Measurements from ENCODE around the gene ITGA2B.

ITGA2B gene

DNA sequence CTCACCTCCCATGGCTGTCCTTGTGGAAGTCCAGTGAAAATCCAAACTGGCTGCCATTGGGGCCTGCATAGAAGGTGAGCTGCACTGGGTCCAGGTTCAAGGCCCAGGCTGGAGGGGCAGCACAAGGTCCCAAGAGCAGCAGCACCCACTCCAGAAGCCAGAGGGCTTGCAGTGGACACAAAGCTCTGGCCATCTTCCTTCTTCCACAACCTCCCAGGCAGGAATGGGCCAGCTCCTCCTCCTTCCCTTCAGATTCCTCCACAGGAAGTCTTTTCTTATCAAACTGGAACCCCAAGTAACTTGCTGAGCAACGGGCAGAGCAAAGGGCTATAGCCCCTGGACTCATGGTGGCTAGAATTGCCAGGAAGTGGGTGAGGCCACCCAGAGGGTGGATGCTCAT, at the start of gene ITGA2B:
ITGA2B (minus strand) TSS at position 369 of the 400 bp plus-strand sequence; CDS start at position 193, 176 bp downstream.
- no peak for DNase-seq (ENCODE audit: low spot score)
- FAIRE-seq, result no peak

DNA sequence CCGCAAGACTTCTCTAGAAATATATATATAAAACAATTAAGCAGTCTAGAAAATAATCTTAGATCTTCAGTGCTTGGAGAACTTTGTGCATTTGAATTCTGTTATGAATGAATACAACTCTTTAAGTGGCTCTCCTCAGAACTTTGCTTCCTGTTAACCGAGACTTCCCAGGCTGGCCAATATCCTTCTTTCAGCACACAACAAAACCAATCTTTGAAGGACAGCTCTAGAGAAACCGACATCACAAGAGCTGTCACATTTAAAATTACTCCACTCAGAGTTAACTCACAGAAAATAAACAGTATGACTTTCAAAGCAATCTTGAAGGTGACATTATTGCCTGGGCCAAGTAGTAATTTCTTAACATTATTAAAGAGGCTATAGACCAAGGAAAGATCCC, 49.7 kb upstream of the ITGA2B start:
- FAIRE-seq (no peak), DNase-seq (ENCODE audit: low spot score) (no peak)

DNA sequence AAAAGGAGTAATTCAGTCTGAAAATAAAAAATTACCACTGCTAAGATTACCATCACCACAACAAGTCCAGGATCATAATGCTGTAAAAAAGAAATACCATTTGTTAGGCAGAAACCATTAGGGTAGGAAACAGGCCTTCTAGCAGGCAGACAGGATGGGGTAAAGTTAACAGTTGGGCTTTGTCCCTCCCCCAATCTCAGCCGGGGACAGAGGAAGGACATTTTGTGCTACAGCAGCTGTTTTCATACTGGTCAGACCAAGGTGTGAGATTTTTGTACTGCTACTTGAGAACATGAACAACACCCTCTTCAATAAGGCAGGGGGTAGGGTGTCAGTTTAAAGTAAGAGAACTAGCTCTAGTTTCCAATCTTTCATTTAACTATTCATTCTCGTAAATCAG, 49.2 kb upstream of the ITGA2B start:
- no peak for DNase-seq (ENCODE audit: low spot score)
- no peak for FAIRE-seq

DNA sequence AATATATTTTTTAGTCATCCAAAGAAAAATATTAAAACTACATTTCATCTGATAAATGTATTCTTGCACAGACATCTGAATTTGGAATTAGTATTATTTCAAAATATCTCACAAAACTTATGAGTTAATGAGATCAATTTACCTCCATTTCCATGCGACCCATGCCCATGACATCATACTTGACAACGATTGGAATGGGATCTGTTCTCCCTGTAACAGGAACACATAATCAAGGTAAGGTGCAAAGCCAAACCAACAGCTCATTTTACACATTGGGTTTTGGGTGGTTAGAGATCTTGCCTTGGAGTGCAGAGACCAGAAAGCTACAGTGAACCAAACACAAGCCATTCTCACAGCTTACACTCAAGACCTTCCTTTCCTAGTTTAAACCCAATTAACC, 46.9 kb upstream of the ITGA2B start:
- FAIRE-seq (no peak), DNase-seq (ENCODE audit: low spot score) (no peak)

DNA sequence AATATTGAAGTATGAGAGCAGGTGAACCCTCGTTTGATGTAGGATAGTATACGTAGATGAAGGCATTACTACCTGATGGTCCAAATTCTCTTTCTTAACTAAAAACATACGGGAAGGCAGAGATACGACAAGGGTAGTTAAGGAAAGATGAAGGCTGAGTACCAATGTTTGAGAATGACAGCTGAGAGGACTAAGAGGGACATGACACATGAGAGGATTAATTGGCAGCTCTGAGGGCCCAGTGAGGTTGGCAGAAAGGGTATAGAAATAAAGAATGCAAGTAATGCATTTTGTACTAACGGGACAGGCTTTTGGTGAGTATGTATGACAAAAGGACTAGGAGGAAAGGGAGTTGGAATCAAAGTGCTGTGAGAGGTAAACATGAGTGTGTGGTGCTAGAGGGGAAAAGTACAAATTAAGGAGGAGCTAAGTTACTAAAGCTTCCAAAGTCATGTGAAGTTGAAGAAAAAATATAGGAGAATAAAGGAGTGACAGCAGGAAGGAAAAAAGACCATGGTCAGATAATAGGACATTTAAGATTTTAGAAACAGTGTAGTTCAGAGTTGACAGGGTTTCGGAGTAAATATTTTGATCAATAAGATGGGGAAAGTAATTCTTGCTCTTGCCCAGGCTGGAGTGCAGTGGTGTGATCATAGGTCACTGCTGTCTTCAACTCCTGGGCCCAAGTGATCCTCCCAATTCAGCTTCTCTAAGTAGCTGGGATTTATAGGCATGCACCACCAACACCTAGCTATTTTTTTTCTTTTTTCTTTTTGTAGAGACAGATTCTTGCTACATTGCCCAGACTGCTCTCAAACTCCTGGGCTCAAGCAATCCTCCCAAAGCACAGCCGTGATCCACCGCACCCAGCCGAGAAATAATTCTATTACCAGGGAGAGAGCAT, 43.1 kb upstream of the ITGA2B start:
- FAIRE-seq, result no peak

DNA sequence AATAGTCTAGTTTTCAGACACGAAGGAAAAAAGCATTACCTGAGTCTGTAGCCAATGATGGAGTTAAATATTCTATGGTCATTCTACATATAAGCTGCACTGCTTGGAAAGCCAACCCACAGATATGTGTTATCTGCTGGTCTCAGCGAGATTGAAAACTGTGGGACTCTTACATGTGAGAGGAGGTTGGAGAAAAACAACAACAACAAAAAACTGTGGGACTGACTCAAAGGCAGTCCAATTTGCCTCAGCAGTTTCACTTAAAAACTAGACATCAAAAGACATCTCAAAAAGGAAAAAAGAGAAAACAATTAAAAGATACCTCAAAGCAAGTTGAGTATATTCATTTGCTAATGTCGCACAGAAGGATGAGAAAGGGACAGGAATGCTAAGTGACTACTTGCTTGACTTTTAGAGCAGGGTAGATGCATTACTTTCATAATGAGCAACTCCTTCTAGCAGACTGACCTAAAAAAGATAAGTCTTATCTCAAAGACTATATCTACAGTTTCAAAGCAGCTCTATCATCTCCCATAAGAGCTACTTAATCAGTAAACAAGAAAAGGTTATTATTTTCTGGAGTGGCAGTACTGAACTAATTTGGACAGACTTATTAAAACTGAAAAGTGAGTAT, 35.5 kb upstream of the ITGA2B start:
- no peak for FAIRE-seq
- no peak for DNase-seq (ENCODE audit: low spot score)

More for the DNA sequence above, 43.1 kb upstream of the ITGA2B start:
- no peak for DNase-seq (ENCODE audit: low spot score)

DNA sequence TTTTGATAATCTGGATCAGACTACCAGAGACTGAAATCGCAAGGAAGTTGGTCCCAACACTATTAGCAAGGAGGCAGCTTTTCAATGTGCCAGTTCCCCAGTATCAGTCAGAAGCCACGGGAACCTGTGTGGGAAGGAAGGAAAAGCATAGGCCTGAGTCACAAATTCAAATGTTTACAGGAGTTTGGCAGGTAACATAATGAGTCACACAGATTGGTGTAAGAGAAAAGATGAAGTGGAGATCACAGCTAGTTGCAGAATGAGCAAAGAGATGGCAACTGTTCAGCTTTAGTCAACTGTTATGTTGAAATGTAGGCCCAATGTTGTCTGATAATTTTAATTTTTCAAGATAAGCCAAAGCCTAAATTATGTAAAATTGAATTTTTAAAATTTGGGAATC, 28.1 kb upstream of the ITGA2B start:
- peak; percentile 47 for DNase-seq (ENCODE audit: low spot score)
- FAIRE-seq, result peak; percentile 55

DNA sequence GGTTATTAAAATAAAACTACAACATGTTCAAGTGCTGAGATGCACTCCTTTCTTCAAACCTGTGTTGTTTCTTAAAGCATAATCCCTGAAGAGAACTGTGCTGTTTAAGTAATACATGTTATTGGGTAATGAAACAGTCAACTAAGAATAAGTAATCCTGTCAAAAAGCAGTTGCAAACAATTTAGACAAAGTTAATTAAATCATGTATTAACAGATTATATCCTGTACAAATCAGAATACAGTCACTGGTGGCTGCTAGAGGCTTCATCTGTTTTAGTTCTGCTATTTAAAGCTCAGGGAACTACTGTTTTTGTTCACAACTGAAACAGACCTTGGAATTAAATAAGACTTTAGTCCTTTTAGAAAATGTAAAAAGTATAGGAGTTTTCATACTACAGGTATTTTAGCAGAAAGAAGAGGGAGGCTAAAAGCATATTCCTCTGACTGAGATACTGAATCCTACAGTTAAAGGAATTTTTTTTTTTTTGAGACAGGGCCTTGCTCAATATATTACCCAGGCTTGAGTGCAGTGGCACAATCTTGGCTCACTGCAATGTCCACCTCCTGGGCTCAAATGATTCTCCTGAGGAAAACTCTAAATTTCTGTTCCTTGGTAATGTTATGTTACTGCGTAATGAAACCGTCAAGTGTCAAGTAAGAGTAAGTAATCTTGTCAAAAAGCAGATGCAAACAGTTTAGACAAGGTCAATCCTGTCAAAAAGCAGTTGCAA, 27.3 kb upstream of the ITGA2B start:
- FAIRE-seq (no peak), DNase-seq (ENCODE audit: low spot score) (no peak)

DNA sequence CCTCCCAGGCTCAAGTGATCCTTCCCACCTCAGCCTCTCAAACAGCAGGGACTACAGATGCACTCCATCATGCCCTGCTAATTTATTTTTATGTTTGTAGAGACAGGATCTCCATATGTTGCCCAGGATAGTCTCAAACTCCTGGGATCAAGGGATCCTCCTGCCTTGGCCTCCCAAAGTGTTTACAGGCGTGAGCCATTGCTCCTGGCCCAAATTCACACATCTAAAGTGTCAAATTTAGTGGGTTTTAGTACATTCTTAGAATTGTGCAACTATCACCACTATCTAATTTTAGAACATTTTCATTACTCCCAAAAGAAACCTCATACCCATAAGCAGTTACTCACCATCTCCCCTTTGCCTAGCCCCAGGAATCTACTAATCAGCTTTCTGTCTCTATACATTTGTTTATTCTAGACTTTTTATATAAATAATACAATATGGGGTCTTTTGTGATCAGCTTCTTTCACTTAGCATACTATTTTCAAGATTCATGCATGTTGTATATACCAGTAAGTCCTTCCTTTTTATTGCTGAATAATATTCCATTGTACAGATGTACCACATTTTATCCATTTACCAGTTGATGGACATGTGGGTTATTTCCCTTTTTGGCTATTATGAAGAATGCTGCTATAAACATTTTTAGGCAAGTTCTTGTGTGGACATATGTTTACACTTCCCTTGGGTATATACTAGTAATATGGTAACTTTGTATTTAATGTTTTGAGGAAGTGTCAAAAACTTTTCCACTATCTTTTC, 25.1 kb upstream of the ITGA2B start:
- DNase-seq (ENCODE audit: low spot score) (no peak), FAIRE-seq (no peak)

DNA sequence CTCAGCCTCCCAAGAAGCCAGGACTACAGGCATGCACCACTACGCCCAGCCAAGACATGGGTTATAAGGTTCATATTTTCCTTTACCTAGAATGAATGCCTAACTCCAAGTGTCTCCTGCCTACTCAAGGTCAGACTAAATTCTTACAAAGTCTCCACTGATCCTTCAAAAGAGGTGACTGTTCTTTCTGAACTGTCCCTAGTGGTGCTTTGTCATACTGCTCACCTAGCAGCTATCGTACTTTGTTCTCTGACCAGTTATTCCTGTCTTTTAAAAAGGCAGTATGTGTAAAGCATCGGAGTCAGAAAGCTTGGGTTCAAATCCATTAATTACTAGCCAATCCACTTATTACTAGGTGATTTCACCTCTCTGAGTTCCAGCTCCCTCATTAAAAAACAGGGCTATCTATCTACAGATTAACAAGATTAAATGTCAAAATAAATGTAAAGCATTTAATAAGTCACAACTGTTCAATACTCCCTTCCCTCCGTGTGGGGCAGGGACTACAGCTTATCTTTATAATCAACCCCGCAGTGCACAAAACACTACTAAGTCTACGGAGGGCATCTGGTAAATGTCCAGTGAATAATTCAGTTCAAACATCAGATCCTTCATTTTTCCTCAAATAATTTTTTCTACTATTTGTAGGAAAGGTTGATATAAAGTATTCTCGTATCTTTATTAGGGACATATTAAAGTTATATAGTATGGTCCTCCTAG, 20.0 kb upstream of the ITGA2B start:
- FAIRE-seq (no peak), DNase-seq (ENCODE audit: low spot score) (no peak)

DNA sequence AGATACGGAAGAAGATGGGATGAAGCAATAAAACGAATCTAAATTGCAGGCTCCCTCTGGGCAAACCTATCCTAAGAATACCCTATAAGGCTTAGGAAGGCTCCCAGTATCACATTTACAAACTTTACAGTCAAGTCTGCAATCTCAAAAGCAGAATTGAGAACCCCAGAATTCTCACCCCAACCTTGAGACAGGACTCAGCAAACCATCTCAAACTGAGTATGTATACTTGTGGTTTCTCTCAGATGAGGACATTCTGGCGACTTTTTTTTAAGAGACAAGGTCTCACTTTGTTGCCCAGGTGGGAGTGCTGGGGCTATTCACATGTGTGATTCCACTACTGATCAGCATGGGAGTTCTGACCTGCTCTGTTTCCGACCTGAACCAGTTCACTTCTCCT, 19.3 kb upstream of the ITGA2B start:
- FAIRE-seq (no peak), DNase-seq (ENCODE audit: low spot score) (no peak)

DNA sequence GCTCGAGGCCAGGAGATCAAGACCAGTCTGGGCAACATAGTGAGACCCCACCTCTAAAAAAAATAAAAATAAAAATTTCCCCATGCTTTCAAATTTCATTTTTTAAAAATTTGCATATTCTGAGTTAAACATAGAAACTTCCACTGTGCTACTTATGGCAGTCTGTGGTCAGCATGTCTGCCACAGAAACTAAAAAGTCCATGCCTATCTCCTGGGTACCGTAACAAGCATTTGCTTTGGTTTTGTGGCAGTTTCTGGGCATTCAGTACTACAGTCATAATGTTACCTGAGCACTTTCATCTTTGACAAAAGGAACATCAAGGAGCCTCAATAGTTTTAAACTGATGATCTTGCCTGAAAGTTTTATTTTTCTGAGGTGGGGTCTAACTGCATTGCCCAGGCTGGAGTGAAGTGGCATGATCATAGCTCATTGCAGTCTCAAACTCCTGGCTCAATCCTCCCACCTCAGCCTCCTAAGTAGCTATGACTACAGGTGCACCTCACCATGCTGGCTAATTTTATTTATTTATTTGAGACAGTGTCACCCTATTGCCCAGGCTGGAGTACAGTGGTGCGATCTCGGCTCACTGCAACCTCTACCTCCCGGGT, 13.2 kb upstream of the ITGA2B start:
- no peak for DNase-seq (ENCODE audit: low spot score)
- no peak for FAIRE-seq

DNA sequence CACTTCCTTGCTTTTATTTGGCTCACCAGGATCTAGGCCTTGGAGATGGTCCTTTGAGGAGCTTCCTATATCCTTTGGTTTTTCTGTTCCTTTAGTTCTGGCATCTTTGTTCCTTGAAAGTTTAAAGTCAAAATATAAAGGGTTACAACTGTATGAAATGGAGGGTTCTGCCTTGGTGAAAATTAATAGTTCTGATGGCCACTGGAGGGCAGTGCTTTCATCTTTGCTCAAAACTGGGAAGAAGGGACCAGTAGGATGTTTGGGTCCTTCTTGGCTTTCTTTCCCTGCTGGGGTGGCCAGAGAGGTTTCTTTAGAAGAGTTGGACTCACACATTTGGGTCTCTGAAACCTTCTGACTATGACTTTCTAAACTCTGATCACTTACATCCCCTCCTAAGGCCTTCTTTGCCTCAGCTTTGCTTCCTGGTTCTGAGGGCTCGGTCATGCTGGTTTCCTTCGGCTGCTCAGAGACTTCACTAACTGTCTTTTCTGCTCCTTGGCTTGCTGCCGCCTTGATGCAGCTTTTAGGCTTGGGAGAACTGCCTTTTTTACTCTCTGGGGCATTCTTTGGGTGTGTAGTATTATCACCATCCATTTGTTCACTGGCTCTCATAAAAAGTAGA, 10.9 kb upstream of the ITGA2B start:
- FAIRE-seq (no peak), DNase-seq (ENCODE audit: low spot score) (no peak)

DNA sequence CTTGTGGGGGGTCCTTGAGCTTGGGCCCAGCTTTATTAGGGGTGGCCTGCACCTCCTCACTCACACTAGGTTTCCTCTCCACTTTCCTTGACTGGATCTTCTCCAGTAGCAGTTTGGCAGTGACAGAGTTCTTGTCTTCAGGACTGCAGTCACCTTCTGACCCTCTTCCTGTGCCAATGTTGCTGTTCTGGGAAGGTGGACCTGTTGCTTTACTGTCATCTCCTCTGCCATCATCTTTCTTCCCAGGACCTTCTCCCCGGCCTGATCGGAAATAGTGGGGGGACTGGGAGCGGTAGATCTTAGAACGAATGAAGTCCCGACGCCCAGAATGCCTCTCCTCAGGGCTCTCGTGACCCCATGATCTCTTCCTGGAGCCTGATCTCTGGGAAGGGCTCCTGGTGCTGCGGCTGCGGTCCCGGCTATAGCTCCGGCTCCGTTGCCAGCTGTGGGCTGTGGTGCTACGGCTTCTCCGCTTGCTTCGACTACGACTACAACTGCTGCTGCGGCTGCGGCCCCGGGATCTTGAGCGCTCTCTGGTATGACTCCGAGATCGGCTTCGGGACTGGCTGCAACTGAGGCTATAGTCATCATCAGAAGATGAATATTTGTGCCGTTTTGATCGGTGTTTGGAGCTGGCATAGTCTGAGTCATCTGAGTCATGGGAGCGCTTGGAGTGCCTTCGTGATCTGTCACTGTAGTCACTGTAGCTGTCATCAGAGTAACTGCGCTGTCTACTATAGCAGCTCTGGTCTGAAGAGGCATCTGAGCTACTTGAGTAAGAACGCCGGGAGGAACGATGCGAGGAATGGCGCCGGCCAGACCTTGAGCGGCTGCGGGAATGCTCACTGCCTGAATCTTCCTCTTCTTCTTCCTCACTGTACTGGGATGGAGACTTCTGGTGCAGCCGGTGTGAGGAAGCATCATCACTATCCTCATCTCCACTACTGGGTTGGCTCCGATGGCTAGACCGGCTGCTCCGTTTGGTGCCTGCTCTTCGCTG, 9.5 kb upstream of the ITGA2B start:
- FAIRE-seq (no peak), DNase-seq (ENCODE audit: low spot score) (no peak)

DNA sequence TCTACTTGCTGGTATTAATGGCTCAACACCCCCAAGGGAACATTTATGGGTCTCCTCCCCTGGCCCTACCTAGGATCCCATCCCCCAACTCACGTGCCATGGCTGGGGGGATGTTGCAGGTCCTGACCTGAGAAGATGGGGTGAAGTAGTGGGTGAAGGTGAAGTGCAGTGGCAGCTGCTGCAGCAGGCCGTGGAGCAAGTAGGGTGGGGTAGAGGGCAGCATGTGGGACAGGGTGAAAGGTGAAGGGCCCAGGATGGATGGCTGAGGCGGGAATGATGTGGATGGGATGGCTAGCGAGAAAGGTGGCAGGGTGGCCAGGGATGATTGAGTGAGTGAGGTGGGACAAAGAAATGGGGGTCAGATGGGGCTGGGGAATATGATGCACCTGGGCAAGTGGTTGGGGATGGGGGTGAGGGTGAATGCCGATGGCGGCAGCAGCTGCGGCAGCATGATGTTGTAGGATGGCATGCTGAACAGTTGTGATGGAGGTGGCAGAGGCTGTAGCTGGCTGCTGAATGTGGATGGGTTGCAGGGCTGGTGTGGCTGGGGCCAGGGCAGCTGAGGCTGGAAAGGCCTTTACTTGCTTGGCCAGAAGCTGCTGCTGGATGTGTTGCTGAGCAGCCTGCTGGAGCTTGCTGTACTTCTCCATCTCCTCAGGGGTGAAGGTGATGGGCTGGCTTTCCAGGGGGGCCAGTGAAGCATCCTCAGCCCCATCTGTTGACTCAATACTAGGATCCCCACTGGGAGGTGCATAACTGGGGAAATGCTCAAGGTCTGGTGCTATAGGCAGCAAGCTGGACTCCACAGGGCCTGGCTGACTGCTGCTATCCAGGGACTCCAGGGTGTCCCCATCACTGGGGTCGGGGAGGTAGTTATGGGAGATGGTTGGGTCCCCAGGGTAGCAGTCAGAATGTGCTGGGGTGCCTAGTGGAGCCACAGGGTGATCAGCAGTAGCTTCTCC, 8.3 kb upstream of the ITGA2B start:
- FAIRE-seq (no peak), DNase-seq (ENCODE audit: low spot score) (no peak)

DNA sequence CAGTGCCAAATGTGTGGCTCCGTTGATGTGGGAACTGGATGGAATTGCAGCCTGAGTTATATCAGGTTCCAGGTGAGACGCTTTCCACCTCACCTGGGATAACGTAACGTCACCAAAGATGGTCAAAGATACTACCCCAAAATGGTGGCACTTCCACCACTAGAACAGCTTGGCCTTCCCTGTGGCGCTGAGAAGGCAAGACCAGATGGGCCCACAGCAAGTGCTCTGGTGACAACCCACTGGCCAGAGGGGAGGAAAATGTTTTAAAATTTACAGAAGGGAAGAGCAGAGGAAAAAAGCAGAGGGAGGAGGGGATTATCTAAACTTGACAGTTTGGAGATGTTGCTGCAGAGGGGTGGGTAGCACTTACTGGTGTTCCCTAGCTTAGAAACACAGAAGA, 7.5 kb upstream of the ITGA2B start:
- FAIRE-seq, result no peak
- DNase-seq (ENCODE audit: low spot score), result no peak

DNA sequence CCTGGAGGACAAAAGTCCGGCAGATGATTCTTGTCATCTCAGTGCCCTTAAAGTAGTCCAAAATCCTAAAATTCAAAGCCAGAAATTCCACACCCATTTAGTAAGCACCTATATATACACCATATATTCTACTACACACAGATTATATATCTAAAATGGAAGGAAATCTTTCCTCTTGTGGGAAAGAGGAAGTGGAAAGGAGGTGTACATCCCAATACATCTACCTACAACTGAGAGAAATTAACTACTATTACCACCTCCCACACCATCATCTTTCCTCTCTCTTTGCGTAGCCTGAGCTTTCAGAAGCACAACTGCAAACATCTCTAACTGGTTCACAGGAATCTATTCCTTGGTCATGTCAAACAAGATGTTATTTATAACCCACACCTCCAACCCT, 5.4 kb upstream of the ITGA2B start:
- DNase-seq (ENCODE audit: low spot score) (no peak), FAIRE-seq (no peak)
